Measurements from ENCODE around the gene HNRNPLL. TPM values are rescaled to one million over a fixed set of nuclear protein-coding genes. Genes with fewer than 3 reads are reported as not detected.
"Not testable (repeated sequence)": the region's sequence is repeated elsewhere in the genome, so short reads cannot be mapped to it uniquely, and the experiment has no call there.

HNRNPLL gene
- total RNA-seq, 2 donors from 2014 or later = 54.5 to 88.4 TPM

DNA sequence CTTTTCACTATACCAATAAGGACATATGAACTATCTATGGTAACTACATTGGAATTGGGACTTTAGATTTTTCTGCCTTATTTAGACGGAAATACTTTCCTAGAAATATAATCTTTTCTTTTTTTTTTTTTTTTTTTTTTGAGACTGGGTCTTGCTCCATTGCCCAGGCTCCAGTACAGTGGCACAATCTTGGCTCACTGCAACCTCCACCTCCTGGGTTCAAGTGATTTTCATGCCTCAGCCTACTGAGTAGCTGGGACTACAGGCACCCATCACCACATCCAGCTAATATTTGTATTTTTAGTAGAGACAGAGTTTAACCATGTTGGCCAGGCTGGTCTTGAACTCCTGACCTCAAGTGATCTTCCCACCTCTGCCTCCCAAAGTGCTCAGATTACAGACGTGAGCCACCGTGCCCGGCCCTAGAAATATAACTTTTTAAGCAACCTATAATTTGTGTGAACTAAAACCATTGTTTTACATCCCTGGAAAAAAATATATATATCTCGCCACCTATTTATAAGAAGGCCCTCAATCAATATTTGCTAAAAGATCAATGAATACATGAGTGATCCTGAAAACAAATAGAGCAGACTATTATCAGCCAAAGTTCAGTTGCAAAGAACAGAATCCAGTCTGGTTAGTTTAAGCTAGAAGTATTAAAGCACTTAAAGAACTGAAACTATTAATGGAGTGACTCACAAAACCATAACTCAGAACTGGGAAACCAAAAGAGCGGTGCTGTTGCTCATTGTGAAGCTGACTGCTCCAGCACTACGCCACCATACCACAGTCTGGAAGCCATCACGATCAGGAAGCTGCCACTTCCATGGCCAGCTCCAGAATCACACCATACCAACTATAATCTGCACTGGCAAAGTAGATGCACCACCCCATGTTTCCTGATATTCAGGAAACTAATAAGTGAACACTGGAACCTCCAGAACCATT lies 8.4 kb upstream of the HNRNPLL start:
- peak overlapping the region; percentile 72 for H3K4me3 Mint-ChIP-seq
- DNase-seq (ENCODE audit: low spot score) (no peak), ATAC-seq (peak; percentile 66 to 88)
- H3K27ac Mint-ChIP-seq = peak overlapping the region in 1 of 2 donors; percentile 77
- H3K36me3 Mint-ChIP-seq = peaks cover 5% of the 10 kb centered on the region
- peaks cover 26 to 39% of the 10 kb centered on the region in 2 donors for H3K4me1 Mint-ChIP-seq (ENCODE audit: low read depth in 2 of 2)
- no peaks in the 10 kb centered on the region for H3K9me3 Mint-ChIP-seq
- H3K27me3 Mint-ChIP-seq = peaks cover 8 to 20% of the 10 kb centered on the region in 2 donors

GRCh38 chr2:38609246-38609645 lies 6.5 kb upstream of the HNRNPLL start:
- not testable (repeated sequence) for H3K36me3 Mint-ChIP-seq; ATAC-seq; DNase-seq (ENCODE audit: low spot score); H3K9me3 Mint-ChIP-seq
- peaks cover 29 to 37% of the 10 kb centered on the region in 2 donors for H3K4me1 Mint-ChIP-seq (ENCODE audit: low read depth in 2 of 2)
- H3K4me3 Mint-ChIP-seq = peak overlapping the region; percentile 68
- peaks cover 8 to 19% of the 10 kb centered on the region in 2 donors for H3K27me3 Mint-ChIP-seq
- H3K27ac Mint-ChIP-seq = peak overlapping the region in 1 of 2 donors; percentile 70

DNA sequence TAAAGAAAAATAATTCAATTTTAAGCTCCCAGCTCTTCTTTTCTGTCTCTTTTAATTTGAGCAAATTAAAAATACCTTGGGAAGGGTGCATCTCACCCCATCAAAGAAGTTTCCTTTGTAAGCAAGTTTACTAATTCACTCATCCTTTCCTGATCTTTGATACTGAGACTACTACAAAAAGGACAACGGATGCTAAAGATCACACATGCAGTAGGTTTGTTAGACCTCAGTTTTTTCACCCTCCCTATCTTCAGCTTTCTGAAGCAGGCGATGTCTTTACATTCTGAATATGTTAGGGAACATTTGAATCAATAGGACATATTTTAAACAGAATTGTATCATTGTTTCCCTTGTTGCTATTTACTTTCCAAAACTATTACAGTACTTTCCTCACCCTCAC lies 6.0 kb upstream of the HNRNPLL start:
- ATAC-seq (no peak), DNase-seq (ENCODE audit: low spot score) (no peak)
- Mint-ChIP-seq H3K4me1 (ENCODE audit: low read depth in 2 of 2) (peaks cover 32 to 36% of the 10 kb centered on the region in 2 donors), H3K27me3 (peaks cover 8 to 16% of the 10 kb centered on the region in 2 donors), H3K36me3 (peaks cover 5% of the 10 kb centered on the region), H3K27ac (peak overlapping the region; percentile 1 to 70), H3K9me3 (no peaks in the 10 kb centered on the region), H3K4me3 (peak overlapping the region; percentile 68)

GRCh38 chr2:38605298-38605830 lies 2.6 kb upstream of the HNRNPLL start:
- H3K9me3 Mint-ChIP-seq = no peaks in the 10 kb centered on the region
- DNase-seq (ENCODE audit: low spot score) (no peak), ATAC-seq (no peak)
- no peak overlapping the region for H3K27ac Mint-ChIP-seq
- peaks cover 20 to 22% of the 10 kb centered on the region in 2 donors for H3K4me1 Mint-ChIP-seq (ENCODE audit: low read depth in 2 of 2)
- H3K4me3 Mint-ChIP-seq = no peak overlapping the region
- peaks cover 8 to 11% of the 10 kb centered on the region in 2 donors for H3K27me3 Mint-ChIP-seq
- peaks cover 5% of the 10 kb centered on the region for H3K36me3 Mint-ChIP-seq

DNA sequence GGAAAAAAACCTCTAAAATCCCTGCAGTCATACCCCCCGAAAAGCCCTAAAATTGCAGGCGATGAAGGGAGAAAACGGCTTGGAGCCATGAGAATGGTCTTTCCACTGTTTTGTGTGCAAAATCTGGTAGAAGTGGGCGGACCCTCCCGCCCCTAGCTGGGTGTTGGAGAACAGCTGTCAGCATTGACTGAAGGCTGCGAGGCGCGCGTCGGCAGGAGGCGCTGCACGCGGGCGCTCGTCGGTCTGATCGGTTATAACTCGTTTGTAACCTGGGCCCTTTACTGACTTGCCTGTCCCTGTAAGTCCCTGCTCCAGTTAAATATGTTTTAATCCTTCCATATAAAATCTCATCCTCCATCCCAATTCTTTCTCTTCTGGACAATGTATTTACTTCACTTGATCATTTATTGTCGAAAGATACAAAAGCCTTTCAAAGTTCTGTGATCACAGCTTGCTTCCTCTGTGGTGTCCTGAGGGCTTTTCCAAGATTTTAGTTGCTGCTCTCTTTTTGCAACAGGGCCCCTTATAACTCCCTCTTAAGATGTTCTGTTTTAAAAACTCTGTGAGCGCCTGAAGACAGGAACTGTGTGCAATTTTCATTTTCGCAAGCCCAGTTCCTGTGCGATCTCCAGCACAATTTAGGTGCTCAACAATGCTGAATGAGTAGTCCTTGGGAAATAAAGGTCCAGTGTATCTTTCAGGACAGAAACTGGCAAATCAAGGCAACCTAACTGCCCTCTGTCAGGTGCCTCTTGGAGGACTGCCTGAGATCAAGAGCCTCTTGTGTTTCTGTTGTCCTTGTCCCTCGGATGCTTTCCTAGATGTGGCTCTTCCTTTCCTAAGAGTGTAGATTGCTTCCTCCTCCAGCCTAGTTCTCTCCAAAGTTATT lies 918 bp upstream of the HNRNPLL start:
- peaks cover 20 to 26% of the 10 kb centered on the region in 2 donors for H3K4me1 Mint-ChIP-seq (ENCODE audit: low read depth in 2 of 2)
- H3K4me3 Mint-ChIP-seq = peak overlapping the region; percentile 87
- H3K27me3 Mint-ChIP-seq = peaks cover under 1 to 6% of the 10 kb centered on the region in 2 donors
- DNase-seq (ENCODE audit: low spot score) (peak; percentile 87), ATAC-seq (peak; percentile 81 to 86)
- H3K27ac Mint-ChIP-seq = peak overlapping the region; percentile 77 to 91
- H3K9me3 Mint-ChIP-seq = no peaks in the 10 kb centered on the region
- no peaks in the 10 kb centered on the region for H3K36me3 Mint-ChIP-seq

GRCh38 chr2:38602136-38602731 lies 494 bp downstream of the HNRNPLL start:
- H3K27me3 Mint-ChIP-seq = peaks cover 0 to 2% of the 10 kb centered on the region in 2 donors
- peaks cover 19 to 26% of the 10 kb centered on the region in 2 donors for H3K4me1 Mint-ChIP-seq (ENCODE audit: low read depth in 2 of 2)
- peak overlapping the region; percentile 87 for H3K4me3 Mint-ChIP-seq
- no peaks in the 10 kb centered on the region for H3K36me3 Mint-ChIP-seq
- ATAC-seq = peak; percentile 0 to 7
- no peaks in the 10 kb centered on the region for H3K9me3 Mint-ChIP-seq
- peak overlapping the region; percentile 72 to 77 for H3K27ac Mint-ChIP-seq
- DNase-seq (ENCODE audit: low spot score) = no peak

DNA sequence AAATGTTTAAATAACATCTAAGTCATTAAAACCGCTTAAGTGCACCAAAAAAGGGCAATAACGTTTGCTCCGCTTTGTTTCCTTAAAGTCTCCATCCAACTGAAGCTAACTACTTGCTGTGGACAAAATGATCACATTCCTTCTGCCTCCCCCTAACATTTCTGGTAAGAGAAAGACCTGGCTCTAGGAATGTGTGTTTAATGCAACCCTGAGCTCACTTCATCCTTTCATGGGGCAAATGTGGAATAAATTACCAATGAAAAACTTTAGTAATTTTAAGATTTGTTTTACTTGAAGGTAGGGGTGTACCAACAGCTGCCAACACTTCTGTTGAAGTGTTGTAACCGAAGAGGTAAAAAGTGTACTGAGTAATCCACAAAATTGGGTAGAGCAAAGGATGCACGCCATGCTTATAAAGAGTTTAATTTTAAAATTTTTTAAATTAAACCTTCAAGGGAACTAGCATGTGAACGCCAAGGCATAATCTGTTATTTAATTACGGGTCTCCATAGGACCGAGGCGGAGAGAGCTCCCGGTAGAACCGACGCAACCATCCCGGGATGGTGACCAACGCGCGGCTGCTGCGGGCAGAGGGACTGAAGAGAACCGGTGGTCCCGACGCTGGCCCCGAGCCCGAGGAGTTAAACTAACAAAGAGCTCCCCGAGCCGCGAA lies 1.1 kb downstream of the HNRNPLL start:
- Mint-ChIP-seq H3K27ac (peak overlapping the region; percentile 72 to 77), H3K4me3 (peak overlapping the region; percentile 87), H3K4me1 (ENCODE audit: low read depth in 2 of 2) (peaks cover 22 to 26% of the 10 kb centered on the region in 2 donors), H3K27me3 (peaks cover 0 to 5% of the 10 kb centered on the region in 2 donors), H3K36me3 (no peaks in the 10 kb centered on the region), H3K9me3 (no peaks in the 10 kb centered on the region)
- ATAC-seq (no peak), DNase-seq (ENCODE audit: low spot score) (no peak)

- no peak for ATAC-seq
- no peak for DNase-seq (ENCODE audit: low spot score)
- H3K4me1 Mint-ChIP-seq (ENCODE audit: low read depth in 2 of 2) = peaks cover 22 to 29% of the 10 kb centered on the region in 2 donors
- H3K27ac Mint-ChIP-seq = peak overlapping the region; percentile 72 to 77
- no peaks in the 10 kb centered on the region for H3K36me3 Mint-ChIP-seq
- H3K9me3 Mint-ChIP-seq = no peaks in the 10 kb centered on the region
- H3K27me3 Mint-ChIP-seq = peaks cover 0 to 5% of the 10 kb centered on the region in 2 donors
- peak overlapping the region; percentile 87 for H3K4me3 Mint-ChIP-seq
These were observed 1.7 kb downstream of the HNRNPLL start for GRCh38 chr2:38600921-38601455.

- H3K36me3 Mint-ChIP-seq = no peaks in the 10 kb centered on the region
- DNase-seq (ENCODE audit: low spot score) (no peak), ATAC-seq (no peak)
- H3K4me1 Mint-ChIP-seq (ENCODE audit: low read depth in 2 of 2) = peaks cover 22 to 32% of the 10 kb centered on the region in 2 donors
- no peaks in the 10 kb centered on the region for H3K9me3 Mint-ChIP-seq
- H3K27ac Mint-ChIP-seq = peak overlapping the region; percentile 72 to 77
- H3K4me3 Mint-ChIP-seq = peak overlapping the region; percentile 87
- H3K27me3 Mint-ChIP-seq = peaks cover 0 to 5% of the 10 kb centered on the region in 2 donors
These were observed 2.4 kb downstream of the HNRNPLL start for GRCh38 chr2:38600242-38600891.

DNA sequence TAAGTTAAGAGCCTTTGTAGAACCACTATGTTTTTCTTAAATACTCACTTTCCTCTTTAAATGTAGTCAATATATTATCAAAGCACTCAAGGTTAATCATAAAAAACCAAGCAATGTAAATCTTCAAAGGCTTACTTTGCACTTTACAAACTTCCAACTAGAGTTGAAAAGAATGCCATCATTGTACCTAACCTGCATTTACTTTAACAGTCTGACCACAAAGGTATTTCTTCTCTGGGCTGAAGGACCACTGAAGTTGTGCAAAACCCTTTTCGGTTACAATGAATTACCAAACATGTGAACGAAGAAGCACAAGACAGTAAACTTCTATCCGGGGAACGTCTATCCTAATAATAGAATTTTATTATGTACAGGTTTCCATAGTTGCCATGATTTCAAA lies 3.0 kb downstream of the HNRNPLL start:
- Mint-ChIP-seq H3K27ac (peak overlapping the region in 1 of 2 donors; percentile 77), H3K9me3 (no peaks in the 10 kb centered on the region), H3K4me3 (peak overlapping the region; percentile 87), H3K36me3 (no peaks in the 10 kb centered on the region), H3K27me3 (peaks cover 0 to 5% of the 10 kb centered on the region in 2 donors), H3K4me1 (ENCODE audit: low read depth in 2 of 2) (peaks cover 22 to 32% of the 10 kb centered on the region in 2 donors)
- ATAC-seq (no peak), DNase-seq (ENCODE audit: low spot score) (no peak)

DNA sequence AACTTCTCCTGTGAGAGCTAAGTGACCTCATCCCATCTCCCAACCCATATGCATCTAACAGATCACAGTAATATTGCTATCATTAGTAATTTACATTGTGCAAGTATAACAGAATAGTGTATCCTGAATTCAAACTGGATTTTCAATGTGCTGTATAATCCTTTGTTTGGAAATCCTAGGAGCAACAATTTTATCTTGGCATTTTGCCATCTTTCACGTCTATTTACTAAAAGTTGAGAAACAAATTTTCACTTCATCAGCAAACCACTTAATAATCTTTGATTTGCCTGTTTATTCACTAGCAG lies 3.8 kb downstream of the HNRNPLL start:
- ATAC-seq = no peak
- Mint-ChIP-seq H3K4me3 (peak overlapping the region; percentile 87), H3K4me1 (ENCODE audit: low read depth in 2 of 2) (peaks cover 15 to 30% of the 10 kb centered on the region in 2 donors), H3K9me3 (no peaks in the 10 kb centered on the region), H3K36me3 (no peaks in the 10 kb centered on the region), H3K27ac (peak overlapping the region; percentile 53 to 77), H3K27me3 (peaks cover 0 to 3% of the 10 kb centered on the region in 2 donors)
- no peak for DNase-seq (ENCODE audit: low spot score)
